HG03460 (cell line): ENCODE measurements around the gene SRSF3.
A peak's percentile ranks its signal among the peaks of the same experiment; 100 is the strongest.
"Not testable (repeated sequence)": the region's sequence is repeated elsewhere in the genome, so short reads cannot be mapped to it uniquely, and the experiment has no call there.

Source experiments
- ATAC-seq: cut with Tn5 transposase; IDR thresholded peaks from one replicate; pipeline ENCODE4 v1.9.1; 2021; ENCODE audit not compliant: unreplicated experiment

SRSF3 gene

GRCh38 chr6:36642913-36643817, 49.0 kb downstream of the SRSF3 start:
- ATAC-seq, result no peak

- ATAC-seq, result no peak
Observed at GRCh38 chr6:36643977-36644376, 49.8 kb downstream of the SRSF3 start.

DNA sequence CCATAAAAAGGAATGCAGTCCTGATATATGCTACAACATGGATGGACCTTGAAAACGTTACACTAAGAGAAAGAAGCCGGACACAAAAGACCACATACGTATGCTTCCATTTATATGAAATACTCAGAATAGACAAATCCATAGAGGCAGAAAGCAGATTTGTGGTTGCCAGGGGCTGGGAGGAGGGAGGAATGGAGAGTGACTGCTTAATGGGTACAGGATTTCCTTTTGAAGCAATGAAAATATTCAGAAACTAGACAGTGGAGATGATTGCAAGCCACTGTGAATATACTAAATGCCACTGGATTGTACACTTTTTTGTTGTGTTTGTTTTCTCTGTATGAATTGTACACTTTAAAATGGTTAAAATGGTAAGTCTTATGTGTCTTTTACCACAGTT, 54.9 kb downstream of the SRSF3 start:
- no peak for ATAC-seq

- ATAC-seq, result no peak
Observed at GRCh38 chr6:36649701-36650484, 55.7 kb downstream of the SRSF3 start.

- peak; percentile 65 for ATAC-seq
Observed at GRCh38 chr6:36650848-36651478, 56.8 kb downstream of the SRSF3 start.

GRCh38 chr6:36651659-36652379, 57.7 kb downstream of the SRSF3 start:
- no peak for ATAC-seq

GRCh38 chr6:36654469-36654868, 60.3 kb downstream of the SRSF3 start:
- not testable (repeated sequence) for ATAC-seq
